GM23338 (cell line): ENCODE data around the gene IL15RA. TPM values are rescaled to one million over a fixed set of nuclear protein-coding genes. Genes with fewer than 3 reads are reported as not detected.

Source experiments
- ATAC-seq: fragments of 200-7000 bp; cut with Tn5 transposase; 3 replicates; pipeline ENCODE4 v1.9.1; 2020
- DNase-seq: peaks from one replicate; pipeline ENCODE4 v3.0.0-alpha.2; 2015; ENCODE audit warnings: low spot score
- H2AFZ ChIP-seq: fragments of 200-600 bp; sonication (generic); 2 replicates; pipeline ENCODE4 v1.8.0; 2016; ENCODE audit warnings: antibody characterized with exemption, mild to moderate bottlenecking, moderate library complexity
- H3F3A ChIP-seq: fragments of 200-600 bp; sonication (generic); replicated peaks from 2 replicates; pipeline ENCODE4 v1.8.0; 2017; ENCODE audit warnings: antibody characterized with exemption, mixed run types, low read depth
- H3K27ac ChIP-seq: fragments of 200-600 bp; sonication (generic); 2 replicates; pipeline ENCODE4 v1.6.1; 2016; ENCODE audit warnings: low read depth
- H3K27me3 ChIP-seq: fragments of 200-600 bp; sonication (generic); 2 replicates; pipeline ENCODE4 v1.8.0; 2016; ENCODE audit warnings: mild to moderate bottlenecking, mixed run types, moderate library complexity; ENCODE audit not compliant: insufficient read depth
- H3K36me3 ChIP-seq: fragments of 200-600 bp; sonication (generic); 2 replicates; pipeline ENCODE4 v1.8.0; 2016; ENCODE audit warnings: mild to moderate bottlenecking; ENCODE audit not compliant: insufficient read depth
- H3K4me1 ChIP-seq: fragments of 200-600 bp; sonication (generic); 2 replicates; pipeline ENCODE4 v1.8.0; 2016; ENCODE audit warnings: mild to moderate bottlenecking, moderate library complexity; ENCODE audit not compliant: insufficient read depth
- H3K4me2 ChIP-seq: fragments of 200-600 bp; sonication (generic); 2 replicates; pipeline ENCODE4 v1.7.1; 2017; ENCODE audit warnings: mixed run types
- H3K4me3 ChIP-seq: fragments of 200-600 bp; sonication (generic); 2 replicates; pipeline ENCODE4 v1.6.1; 2016; ENCODE audit warnings: mixed run types
- H3K79me2 ChIP-seq: fragments of 200-600 bp; sonication (generic); replicated peaks from 2 replicates; pipeline ENCODE4 v1.8.0; 2017; ENCODE audit warnings: mild to moderate bottlenecking; ENCODE audit not compliant: insufficient read depth
- H3K9me2 ChIP-seq: fragments of 200-600 bp; sonication (generic); 2 replicates; pipeline ENCODE4 v1.8.0; 2017; ENCODE audit not compliant: insufficient read depth
- H4K20me1 ChIP-seq: fragments of 200-600 bp; sonication (generic); replicated peaks from 2 replicates; pipeline ENCODE4 v1.8.0; 2017; ENCODE audit warnings: mild to moderate bottlenecking; ENCODE audit not compliant: insufficient read depth
- H3K27ac Mint-ChIP-seq: 2 replicates; pipeline ENCODE4 v1.8.0; 2020; ENCODE audit warnings: inconsistent platforms, mild to moderate bottlenecking, moderate library complexity, mixed read lengths
- H3K27me3 Mint-ChIP-seq: 3 replicates; pipeline ENCODE4 v1.8.0; 2022; ENCODE audit warnings: low read depth, mild to moderate bottlenecking, moderate library complexity, mixed read lengths, inconsistent platforms; ENCODE audit not compliant: insufficient read depth, poor library complexity
- H3K36me3 Mint-ChIP-seq: 3 replicates; pipeline ENCODE4 v1.8.0; 2021; ENCODE audit warnings: low read depth, mild to moderate bottlenecking, inconsistent platforms, moderate library complexity, mixed read lengths
- H3K4me1 Mint-ChIP-seq: 3 replicates; pipeline ENCODE4 v1.8.0; 2020; ENCODE audit warnings: mild to moderate bottlenecking, inconsistent platforms, mixed read lengths
- H3K4me3 Mint-ChIP-seq: 3 replicates; pipeline ENCODE4 v1.8.0; 2021; ENCODE audit warnings: moderate library complexity, mild to moderate bottlenecking, inconsistent platforms, mixed read lengths
- H3K9me3 Mint-ChIP-seq: 3 replicates; pipeline ENCODE4 v1.8.0; 2020; ENCODE audit warnings: moderate library complexity, mild to moderate bottlenecking, inconsistent platforms, mixed read lengths
- CREB1 ChIP-seq: fragments of 250-450 bp; sonication (Bioruptor Pico); IDR thresholded peaks from 2 replicates; pipeline ENCODE4 v1.5.0; 2020; ENCODE audit warnings: low read depth, mild to moderate bottlenecking, moderate library complexity
- CTCF ChIP-seq, 2 experiments: fragments of 200-600 bp in 1 of 2; sonication (generic) in 1 of 2; conservative IDR thresholded peaks; 2 replicates each; pipeline versions ENCODE4 v1.5.1 to v1.6.1; 2016 to 2017; ENCODE audit warnings: antibody characterized with exemption in 2 of 2, low read depth in 2 of 2, mild to moderate bottlenecking in 2 of 2, moderate library complexity in 1 of 2
- ETS1 ChIP-seq: IDR thresholded peaks from 2 replicates; pipeline ENCODE4 v1.6.1; 2016; ENCODE audit warnings: antibody characterized with exemption
- EZH2 ChIP-seq: fragments of 200-600 bp; sonication (generic); IDR thresholded peaks from one replicate; pipeline ENCODE4 v1.8.0; 2017; ENCODE audit warnings: antibody characterized with exemption, mild to moderate bottlenecking, low read depth; ENCODE audit not compliant: unreplicated experiment
- EZH2phosphoT487 ChIP-seq: fragments of 200-600 bp; sonication (generic); IDR thresholded peaks from one replicate; pipeline ENCODE4 v1.8.1; 2018; ENCODE audit warnings: antibody characterized with exemption; ENCODE audit not compliant: unreplicated experiment
- JUNB ChIP-seq: IDR thresholded peaks from one replicate; pipeline ENCODE4 v1.6.1; 2016; ENCODE audit warnings: antibody characterized with exemption; ENCODE audit not compliant: unreplicated experiment
- NANOG ChIP-seq: IDR thresholded peaks from 2 replicates; pipeline ENCODE4 v1.6.1; 2016; ENCODE audit warnings: antibody characterized with exemption, borderline replicate concordance
- POLR2AphosphoS5 ChIP-seq: IDR thresholded peaks from 2 replicates; pipeline ENCODE4 v1.6.1; 2016; ENCODE audit warnings: antibody characterized with exemption, low read depth
- STAT1 ChIP-seq: IDR thresholded peaks from one replicate; pipeline ENCODE4 v1.6.1; 2016; ENCODE audit warnings: antibody characterized with exemption; ENCODE audit not compliant: unreplicated experiment
- ZNF114 ChIP-seq: fragments of 250-450 bp; sonication (Bioruptor Pico); IDR thresholded peaks from 2 replicates; pipeline ENCODE4 v1.5.0; 2020; ENCODE audit warnings: mild to moderate bottlenecking, moderate library complexity
- ZNF331 ChIP-seq: fragments of 250-450 bp; sonication (Bioruptor Pico); IDR thresholded peaks from 2 replicates; pipeline ENCODE4 v1.5.0; 2020; ENCODE audit warnings: low read depth, mild to moderate bottlenecking, moderate library complexity
- polyA plus RNA-seq: library from polyadenylated mRNA; unstranded; fragments of >200 nt; fragmentation: Nextera tagmentation; extraction: Ambion mirVana; gene quantifications from 2 replicates; pipeline ENCODE4 v1.2.1, GENCODE V29; 2016
- total RNA-seq: library from RNA; depleted of rRNA; stranded (reverse); fragments of >200 nt; shearing (Covaris generic); gene quantifications from 2 replicates; pipeline ENCODE4 v1.2.3, GENCODE V29; 2014
- TF ChIP-seq, protein P1 (sequence below): fragments of 250-450 bp; sonication (Bioruptor Pico); IDR thresholded peaks from 2 replicates; pipeline ENCODE4 v1.5.0; 2020; ENCODE audit warnings: mild to moderate bottlenecking, moderate library complexity

Gene IL15RA
- total and polyA plus RNA-seq, 2 experiments from 2014 or later = 1.6 to 2.2 TPM

GRCh38 chr10:5973069-5973468, 4.3 kb downstream of the IL15RA start:
- Histone ChIP-seq H3K79me2 (no peaks in the 10 kb centered on the region), H2AFZ (no peak overlapping the region), H4K20me1 (no peaks in the 10 kb centered on the region), H3K27me3 (peaks cover 34% of the 10 kb centered on the region), H3K4me2 (no peak overlapping the region), H3K36me3 (no peaks in the 10 kb centered on the region), H3K27ac (no peak overlapping the region), H3F3A (0 out of 2 replicates have a peak, but pooled peaks cover 4% of the 10 kb centered on the region), H3K9me2 (no peaks in the 10 kb centered on the region), H3K4me1 (peaks cover 9% of the 10 kb centered on the region; the same call in 1 of the 2 replicates), H3K4me3 (no peak overlapping the region)
- no peak for ATAC-seq
- Mint-ChIP-seq H3K4me1 (peaks cover 6% of the 10 kb centered on the region), H3K36me3 (no peaks in the 10 kb centered on the region; the same call in 2 of the 3 replicates), H3K4me3 (no peak overlapping the region), H3K9me3 (no peaks in the 10 kb centered on the region; the same call in 2 of the 3 replicates), H3K27ac (no peak overlapping the region), H3K27me3 (peaks cover 25% of the 10 kb centered on the region)
- no peak for TF ChIP-seq STAT1
- DNase-seq = no peak

- Mint-ChIP-seq H3K27ac (no peak overlapping the region), H3K36me3 (no peaks in the 10 kb centered on the region; the same call in 2 of the 3 replicates), H3K4me3 (no peak overlapping the region), H3K27me3 (peaks cover 22% of the 10 kb centered on the region), H3K4me1 (peaks cover 6% of the 10 kb centered on the region), H3K9me3 (no peaks in the 10 kb centered on the region; the same call in 2 of the 3 replicates)
- H3K27ac ChIP-seq = no peak overlapping the region
- peaks cover 22% of the 10 kb centered on the region for H3K27me3 ChIP-seq
- H3K9me2 ChIP-seq = no peaks in the 10 kb centered on the region
- no peak overlapping the region for H3K4me2 ChIP-seq
- ATAC-seq (no peak), DNase-seq (no peak)
- 0 out of 2 replicates have a peak, but pooled peaks cover 3% of the 10 kb centered on the region for H3F3A ChIP-seq
- H2AFZ ChIP-seq = no peak overlapping the region
- H3K4me1 ChIP-seq = peaks cover 9% of the 10 kb centered on the region; the same call in 1 of the 2 replicates
- no peaks in the 10 kb centered on the region for H3K79me2 ChIP-seq
- no peak overlapping the region for H3K4me3 ChIP-seq
- H4K20me1 ChIP-seq = no peaks in the 10 kb centered on the region
- H3K36me3 ChIP-seq = no peaks in the 10 kb centered on the region
- no peak for TF ChIP-seq ETS1
- TF ChIP-seq, protein P1, sequence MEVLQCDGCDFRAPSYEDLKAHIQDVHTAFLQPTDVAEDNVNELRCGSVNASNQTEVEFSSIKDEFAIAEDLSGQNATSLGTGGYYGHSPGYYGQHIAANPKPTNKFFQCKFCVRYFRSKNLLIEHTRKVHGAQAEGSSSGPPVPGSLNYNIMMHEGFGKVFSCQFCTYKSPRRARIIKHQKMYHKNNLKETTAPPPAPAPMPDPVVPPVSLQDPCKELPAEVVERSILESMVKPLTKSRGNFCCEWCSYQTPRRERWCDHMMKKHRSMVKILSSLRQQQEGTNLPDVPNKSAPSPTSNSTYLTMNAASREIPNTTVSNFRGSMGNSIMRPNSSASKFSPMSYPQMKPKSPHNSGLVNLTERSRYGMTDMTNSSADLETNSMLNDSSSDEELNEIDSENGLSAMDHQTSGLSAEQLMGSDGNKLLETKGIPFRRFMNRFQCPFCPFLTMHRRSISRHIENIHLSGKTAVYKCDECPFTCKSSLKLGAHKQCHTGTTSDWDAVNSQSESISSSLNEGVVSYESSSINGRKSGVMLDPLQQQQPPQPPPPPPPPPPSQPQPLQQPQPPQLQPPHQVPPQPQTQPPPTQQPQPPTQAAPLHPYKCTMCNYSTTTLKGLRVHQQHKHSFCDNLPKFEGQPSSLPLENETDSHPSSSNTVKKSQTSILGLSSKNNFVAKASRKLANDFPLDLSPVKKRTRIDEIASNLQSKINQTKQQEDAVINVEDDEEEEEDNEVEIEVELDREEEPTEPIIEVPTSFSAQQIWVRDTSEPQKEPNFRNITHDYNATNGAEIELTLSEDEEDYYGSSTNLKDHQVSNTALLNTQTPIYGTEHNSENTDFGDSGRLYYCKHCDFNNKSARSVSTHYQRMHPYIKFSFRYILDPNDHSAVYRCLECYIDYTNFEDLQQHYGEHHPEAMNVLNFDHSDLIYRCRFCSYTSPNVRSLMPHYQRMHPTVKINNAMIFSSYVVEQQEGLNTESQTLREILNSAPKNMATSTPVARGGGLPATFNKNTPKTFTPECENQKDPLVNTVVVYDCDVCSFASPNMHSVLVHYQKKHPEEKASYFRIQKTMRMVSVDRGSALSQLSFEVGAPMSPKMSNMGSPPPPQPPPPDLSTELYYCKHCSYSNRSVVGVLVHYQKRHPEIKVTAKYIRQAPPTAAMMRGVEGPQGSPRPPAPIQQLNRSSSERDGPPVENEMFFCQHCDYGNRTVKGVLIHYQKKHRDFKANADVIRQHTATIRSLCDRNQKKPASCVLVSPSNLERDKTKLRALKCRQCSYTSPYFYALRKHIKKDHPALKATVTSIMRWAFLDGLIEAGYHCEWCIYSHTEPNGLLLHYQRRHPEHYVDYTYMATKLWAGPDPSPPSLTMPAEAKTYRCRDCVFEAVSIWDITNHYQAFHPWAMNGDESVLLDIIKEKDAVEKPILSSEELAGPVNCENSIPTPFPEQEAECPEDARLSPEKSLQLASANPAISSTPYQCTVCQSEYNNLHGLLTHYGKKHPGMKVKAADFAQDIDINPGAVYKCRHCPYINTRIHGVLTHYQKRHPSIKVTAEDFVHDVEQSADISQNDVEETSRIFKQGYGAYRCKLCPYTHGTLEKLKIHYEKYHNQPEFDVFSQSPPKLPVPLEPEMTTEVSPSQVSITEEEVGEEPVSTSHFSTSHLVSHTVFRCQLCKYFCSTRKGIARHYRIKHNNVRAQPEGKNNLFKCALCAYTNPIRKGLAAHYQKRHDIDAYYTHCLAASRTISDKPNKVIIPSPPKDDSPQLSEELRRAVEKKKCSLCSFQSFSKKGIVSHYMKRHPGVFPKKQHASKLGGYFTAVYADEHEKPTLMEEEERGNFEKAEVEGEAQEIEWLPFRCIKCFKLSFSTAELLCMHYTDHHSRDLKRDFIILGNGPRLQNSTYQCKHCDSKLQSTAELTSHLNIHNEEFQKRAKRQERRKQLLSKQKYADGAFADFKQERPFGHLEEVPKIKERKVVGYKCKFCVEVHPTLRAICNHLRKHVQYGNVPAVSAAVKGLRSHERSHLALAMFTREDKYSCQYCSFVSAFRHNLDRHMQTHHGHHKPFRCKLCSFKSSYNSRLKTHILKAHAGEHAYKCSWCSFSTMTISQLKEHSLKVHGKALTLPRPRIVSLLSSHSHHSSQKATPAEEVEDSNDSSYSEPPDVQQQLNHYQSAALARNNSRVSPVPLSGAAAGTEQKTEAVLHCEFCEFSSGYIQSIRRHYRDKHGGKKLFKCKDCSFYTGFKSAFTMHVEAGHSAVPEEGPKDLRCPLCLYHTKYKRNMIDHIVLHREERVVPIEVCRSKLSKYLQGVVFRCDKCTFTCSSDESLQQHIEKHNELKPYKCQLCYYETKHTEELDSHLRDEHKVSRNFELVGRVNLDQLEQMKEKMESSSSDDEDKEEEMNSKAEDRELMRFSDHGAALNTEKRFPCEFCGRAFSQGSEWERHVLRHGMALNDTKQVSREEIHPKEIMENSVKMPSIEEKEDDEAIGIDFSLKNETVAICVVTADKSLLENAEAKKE (CRISPR knock-in tag) = no peak
- TF ChIP-seq EZH2 = no peak
- no peak for TF ChIP-seq STAT1
- TF ChIP-seq ZNF331 (CRISPR knock-in tag) = no peak
- TF ChIP-seq EZH2phosphoT487 = no peak
- no peak for TF ChIP-seq JUNB
- TF ChIP-seq CREB1 = no peak
- TF ChIP-seq CTCF (conservative IDR thresholded peaks at IDR 0.05; ENCODE audit: low read depth in 2 of 2) = no peak
- TF ChIP-seq POLR2AphosphoS5 = no peak
- no peak for TF ChIP-seq ZNF114 (CRISPR knock-in tag)
- no peak for TF ChIP-seq NANOG
Measured at GRCh38 chr10:5971886-5972285, 5.5 kb downstream of the IL15RA start.
